ENCODE measurements around the gene PLPP1. TPM values are rescaled to one million over a fixed set of nuclear protein-coding genes. Genes with fewer than 3 reads are reported as not detected.
A peak's percentile ranks its signal among the peaks of the same experiment; 100 is the strongest.

Gene PLPP1
- total and polyA plus RNA-seq, 3 donors from 2014 or later, result 64.7 to 111 (median 66.7) TPM

GRCh38 chr5:55554585-55555202 lies 19.9 kb upstream of the PLPP1 start:
- intact Hi-C loops (cut with DNase I; ENCODE audit: low total_unique reads), result no loop called here
- no peaks in the 10 kb centered on the region for H3K36me3 ChIP-seq (ENCODE audit: low read depth, missing control alignments)
- H3K27me3 ChIP-seq, result no peaks in the 10 kb centered on the region
- no peak overlapping the region for H3K4me3 ChIP-seq
- H3K27ac ChIP-seq, result peak overlapping the region in 1 of 2 donors; percentile 7
- H3K9me3 ChIP-seq, result no peaks in the 10 kb centered on the region
- TF ChIP-seq POLR2A (IDR thresholded peaks at IDR 0.05), result no peak
- no peak for TF ChIP-seq CTCF (IDR thresholded peaks at IDR 0.05)
- WGBS, 2 donors, result 63 to 66% methylated on average over 2 of the region's 2 CpGs
- no peak for DNase-seq
- no peaks in the 10 kb centered on the region for H3K4me1 ChIP-seq

GRCh38 chr5:55551904-55552303 lies 17.1 kb upstream of the PLPP1 start:
- TF ChIP-seq CTCF (IDR thresholded peaks at IDR 0.05) (no peak), POLR2A (IDR thresholded peaks at IDR 0.05) (no peak)

GRCh38 chr5:55551358-55551757 lies 16.6 kb upstream of the PLPP1 start:
- H3K9me3 ChIP-seq, result no peaks in the 10 kb centered on the region
- no peak for TF ChIP-seq POLR2A (IDR thresholded peaks at IDR 0.05)
- TF ChIP-seq CTCF (IDR thresholded peaks at IDR 0.05), result no peak
- no peaks in the 10 kb centered on the region for H3K36me3 ChIP-seq (ENCODE audit: low read depth, missing control alignments)
- H3K27ac ChIP-seq, result no peak overlapping the region
- no peaks in the 10 kb centered on the region for H3K27me3 ChIP-seq
- H3K4me1 ChIP-seq, result no peaks in the 10 kb centered on the region
- DNase-seq, result no peak
- H3K4me3 ChIP-seq, result no peak overlapping the region
- 67 to 73% methylated on average over 7 of the region's 7 CpGs for WGBS, 2 donors
- intact Hi-C loops (cut with DNase I; ENCODE audit: low total_unique reads), result no loop called here

More at GRCh38 chr5:55551904-55552303, 17.1 kb upstream of the PLPP1 start:
- no peaks in the 10 kb centered on the region for H3K9me3 ChIP-seq
- DNase-seq, result no peak
- no peaks in the 10 kb centered on the region for H3K36me3 ChIP-seq (ENCODE audit: low read depth, missing control alignments)
- WGBS, 2 donors, result 72 to 76% methylated on average over 10 of the region's 10 CpGs
- no peaks in the 10 kb centered on the region for H3K27me3 ChIP-seq
- H3K27ac ChIP-seq, result no peak overlapping the region
- intact Hi-C loops (cut with DNase I; ENCODE audit: low total_unique reads), result no loop called here
- no peaks in the 10 kb centered on the region for H3K4me1 ChIP-seq
- peak overlapping the region in 1 of 2 donors; percentile 44 for H3K4me3 ChIP-seq

- Histone ChIP-seq H3K27ac (no peak overlapping the region), H3K27me3 (no peaks in the 10 kb centered on the region), H3K36me3 (ENCODE audit: low read depth, missing control alignments) (no peaks in the 10 kb centered on the region), H3K4me1 (no peaks in the 10 kb centered on the region), H3K9me3 (no peaks in the 10 kb centered on the region), H3K4me3 (no peak overlapping the region)
- intact Hi-C loops (cut with DNase I; ENCODE audit: low total_unique reads), result no loop called here
- WGBS, 2 donors, result 95% methylated on average over 2 of the region's 2 CpGs
- no peak for TF ChIP-seq POLR2A (IDR thresholded peaks at IDR 0.05)
- no peak for TF ChIP-seq CTCF (IDR thresholded peaks at IDR 0.05)
- DNase-seq, result no peak
These were observed 13.0 kb upstream of the PLPP1 start for GRCh38 chr5:55547781-55548180.

- no peaks in the 10 kb centered on the region for H3K36me3 ChIP-seq (ENCODE audit: low read depth, missing control alignments)
- TF ChIP-seq CTCF (IDR thresholded peaks at IDR 0.05), result no peak
- no peak for TF ChIP-seq POLR2A (IDR thresholded peaks at IDR 0.05)
- no peaks in the 10 kb centered on the region for H3K4me1 ChIP-seq
- 88 to 92% methylated on average over 2 of the region's 2 CpGs for WGBS, 2 donors
- H3K27ac ChIP-seq, result no peak overlapping the region
- H3K27me3 ChIP-seq, result no peaks in the 10 kb centered on the region
- no peaks in the 10 kb centered on the region for H3K9me3 ChIP-seq
- DNase-seq, result no peak
- H3K4me3 ChIP-seq, result no peak overlapping the region
- intact Hi-C loops (cut with DNase I; ENCODE audit: low total_unique reads), result no loop called here
These were observed 12.2 kb upstream of the PLPP1 start for GRCh38 chr5:55546947-55547346.

Measured in testis (tissue), 3 donors.